Brain microvascular endothelial cell (primary cell): Measurements from ENCODE around the gene TRPC4.

Source experiments
- DNase-seq: peaks from one replicate; pipeline ENCODE4 v3.0.0-alpha.2; 2020
- H3K27ac ChIP-seq: fragments of 250-450 bp; sonication (Bioruptor Pico); 2 replicates; pipeline ENCODE4 v1.5.1; 2020; ENCODE audit warnings: mild to moderate bottlenecking, moderate library complexity
- H3K27me3 ChIP-seq: fragments of 250-450 bp; sonication (Bioruptor Pico); replicated peaks from 2 replicates; pipeline ENCODE4 v1.5.1; 2020; ENCODE audit warnings: mild to moderate bottlenecking
- H3K36me3 ChIP-seq: fragments of 250-450 bp; sonication (Bioruptor Pico); replicated peaks from 2 replicates; pipeline ENCODE4 v1.5.1; 2020; ENCODE audit warnings: mild to moderate bottlenecking
- H3K4me3 ChIP-seq: 2 replicates; pipeline ENCODE4 v1.5.1; 2011; ENCODE audit warnings: low read depth, mild to moderate bottlenecking, control low read depth, low read length, moderate library complexity
- CTCF ChIP-seq: IDR thresholded peaks from 2 replicates; pipeline ENCODE4 v1.5.1; 2011; ENCODE audit warnings: low read depth, mild to moderate bottlenecking, moderate library complexity, low read length, control low read depth, inconsistent platforms; ENCODE audit errors: missing control alignments
- in situ Hi-C: cut with HindIII; loops from 2 replicates; pipeline ENCODE4 v1.10.0; 2017; ENCODE audit warnings: low sequenced_read_pairs, low pct_ligation_motif_present

Gene TRPC4

GRCh38 chr13:37685206-37685605 is 184.4 kb downstream of the TRPC4 start:
- Histone ChIP-seq H3K4me3 (no peak overlapping the region), H3K36me3 (peaks cover 4% of the 10 kb centered on the region), H3K27ac (no peak overlapping the region), H3K27me3 (no peaks in the 10 kb centered on the region)
- in situ Hi-C loops = no loop called here
- no peak for DNase-seq
- no peak for TF ChIP-seq CTCF

GRCh38 chr13:37682496-37682895 is 187.1 kb downstream of the TRPC4 start:
- no peak for TF ChIP-seq CTCF
- H3K27ac ChIP-seq = peak overlapping the region; percentile 98
- H3K27me3 ChIP-seq = no peaks in the 10 kb centered on the region
- no peak for DNase-seq
- in situ Hi-C loops = no loop called here
- H3K36me3 ChIP-seq = peaks cover 4% of the 10 kb centered on the region
- H3K4me3 ChIP-seq = no peak overlapping the region

GRCh38 chr13:37681281-37682032 is 188.1 kb downstream of the TRPC4 start:
- no peak for TF ChIP-seq CTCF
- Histone ChIP-seq H3K27ac (peak overlapping the region; percentile 98), H3K27me3 (no peaks in the 10 kb centered on the region)

GRCh38 chr13:37680137-37680536 is 189.4 kb downstream of the TRPC4 start:
- TF ChIP-seq CTCF = no peak
- H3K4me3 ChIP-seq = no peak overlapping the region
- in situ Hi-C loops = no loop called here
- no peak for DNase-seq
- H3K36me3 ChIP-seq = peaks cover 7% of the 10 kb centered on the region
- H3K27ac ChIP-seq = peak overlapping the region; percentile 98
- H3K27me3 ChIP-seq = no peaks in the 10 kb centered on the region

More at GRCh38 chr13:37681281-37682032, 188.1 kb downstream of the TRPC4 start:
- Histone ChIP-seq H3K4me3 (no peak overlapping the region), H3K36me3 (peaks cover 4% of the 10 kb centered on the region)
- DNase-seq = peak; percentile 87
- in situ Hi-C loops = no loop called here

GRCh38 chr13:37679043-37679442 is 190.5 kb downstream of the TRPC4 start:
- in situ Hi-C loops = no loop called here
- Histone ChIP-seq H3K4me3 (no peak overlapping the region), H3K27ac (no peak overlapping the region), H3K36me3 (peaks cover 7% of the 10 kb centered on the region), H3K27me3 (no peaks in the 10 kb centered on the region)
- DNase-seq = no peak
- peak; percentile 54 for TF ChIP-seq CTCF

- H3K36me3 ChIP-seq = peaks cover 2% of the 10 kb centered on the region
- no peak for TF ChIP-seq CTCF
- in situ Hi-C loops = no loop called here
- no peak overlapping the region for H3K4me3 ChIP-seq
- DNase-seq = no peak
- no peaks in the 10 kb centered on the region for H3K27me3 ChIP-seq
- no peak overlapping the region for H3K27ac ChIP-seq
Observed at GRCh38 chr13:37669845-37670244, 199.7 kb downstream of the TRPC4 start.
